GM19468 (cell line): ENCODE data around the gene ACSS1.

Source experiments
- ATAC-seq: cut with Tn5 transposase; IDR thresholded peaks from one replicate; pipeline ENCODE4 v1.9.1; 2021; ENCODE audit warnings: mild to moderate bottlenecking, moderate library complexity, moderate number of reproducible peaks; ENCODE audit not compliant: unreplicated experiment; ENCODE audit errors: extremely low read depth

The ACSS1 gene

DNA sequence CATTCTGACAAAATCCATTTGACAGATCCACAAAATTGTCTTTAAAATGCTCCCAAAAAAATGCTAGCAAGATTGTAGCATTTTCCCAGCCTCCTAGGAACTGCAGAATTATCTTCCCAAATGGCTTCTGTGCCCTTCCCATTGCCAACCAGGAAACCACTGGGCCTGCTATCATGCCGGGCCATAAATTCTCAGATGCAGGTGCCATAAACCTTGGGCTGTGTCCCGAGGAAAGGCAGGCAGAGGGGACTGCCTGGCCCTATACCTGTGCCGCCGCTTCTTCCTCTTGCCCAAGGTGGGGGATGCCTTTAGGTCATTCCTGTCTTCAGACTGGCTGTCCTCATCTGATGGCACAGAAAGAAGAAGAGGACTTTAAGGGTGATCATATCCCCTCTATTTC lies 21.2 kb upstream of the ACSS1 start:
- no peak for ATAC-seq

DNA sequence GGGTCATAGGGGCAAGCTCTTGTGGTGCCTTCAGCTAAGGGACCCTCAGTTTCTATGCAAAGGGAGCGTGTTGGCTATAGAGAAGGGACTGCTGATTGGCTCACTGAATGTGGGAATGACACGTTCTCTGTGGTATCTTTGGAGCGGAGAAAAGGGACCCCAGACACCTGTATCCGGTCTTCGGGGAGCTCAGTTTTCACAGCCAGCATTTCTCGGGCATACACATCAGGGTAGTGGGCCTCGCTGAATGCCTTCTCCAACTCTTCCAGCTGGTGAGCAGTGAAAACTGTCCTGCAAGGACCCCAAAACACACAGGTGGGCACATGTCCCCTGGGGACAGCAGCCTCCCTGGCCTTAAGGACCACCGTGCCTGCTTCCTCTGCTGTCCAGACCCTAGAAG lies 20.7 kb upstream of the ACSS1 start:
- ATAC-seq: no peak

DNA sequence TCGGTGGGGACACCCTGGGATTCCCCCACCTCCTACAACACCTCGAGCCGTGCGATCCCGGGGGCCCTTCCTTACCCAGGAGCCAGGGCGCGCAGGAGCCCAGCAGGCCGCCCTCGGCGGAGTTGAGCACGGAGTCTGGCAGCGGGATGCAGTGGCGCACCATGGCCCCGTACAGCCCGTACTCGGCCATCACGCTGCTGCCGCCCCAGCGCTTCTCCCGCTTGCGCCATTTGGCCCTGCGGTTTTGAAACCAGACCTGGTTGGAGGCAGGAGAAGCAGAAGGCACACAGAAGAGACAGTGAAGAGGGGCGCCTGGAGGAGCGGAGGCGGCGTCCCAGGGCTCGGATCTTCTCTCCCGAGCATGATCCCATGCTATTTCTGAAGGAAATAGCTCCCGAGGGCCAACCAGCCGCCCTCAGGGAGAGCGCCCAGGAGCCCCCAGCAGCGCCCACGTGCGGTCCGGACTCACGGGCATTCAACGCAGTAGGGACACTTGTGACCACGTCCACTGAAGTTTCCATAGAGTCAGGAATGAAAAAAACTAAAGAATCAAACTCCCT lies 19.8 kb upstream of the ACSS1 start:
- ATAC-seq: no peak

DNA sequence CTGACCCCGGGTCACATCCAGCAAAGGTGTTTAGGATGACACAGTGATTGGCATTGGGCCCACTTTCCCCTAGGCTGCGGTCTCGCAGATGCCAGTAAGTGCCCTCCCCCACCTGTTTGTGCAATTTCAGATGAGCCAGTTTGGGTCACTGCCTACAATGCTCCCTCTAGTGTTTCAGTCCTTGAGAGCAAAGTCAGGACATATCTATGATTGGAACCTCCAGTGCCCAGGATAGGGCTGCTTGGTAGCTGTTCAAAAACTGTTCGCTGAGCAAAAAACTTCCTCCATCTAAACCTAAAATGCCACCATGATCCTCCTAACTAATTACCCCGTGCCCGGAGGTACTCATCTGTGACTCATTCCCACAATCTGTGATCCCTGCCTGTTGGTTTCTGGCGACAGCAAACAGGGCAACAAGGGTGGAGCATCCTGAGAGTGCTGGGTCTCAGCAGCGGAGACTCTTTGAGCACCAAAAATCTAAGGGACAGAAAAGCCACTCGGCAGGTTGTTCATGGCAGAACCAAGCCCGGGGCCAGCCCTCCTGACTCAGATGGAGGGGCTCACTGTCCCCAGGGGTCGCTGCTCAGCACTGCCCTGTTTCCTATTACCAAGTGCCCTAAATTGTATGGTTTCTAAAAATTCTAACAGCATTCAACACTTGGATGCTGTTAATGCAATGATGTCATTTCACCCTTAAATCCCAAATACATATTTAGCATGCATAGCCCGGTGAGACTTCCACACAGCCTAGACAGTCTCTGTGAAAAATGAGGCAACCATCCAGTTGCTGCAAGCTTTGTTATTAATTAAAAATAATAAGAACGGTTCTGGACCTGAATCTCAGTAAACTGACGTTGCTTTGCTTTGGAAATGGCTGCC lies 19.0 kb upstream of the ACSS1 start:
- no peak for ATAC-seq

DNA sequence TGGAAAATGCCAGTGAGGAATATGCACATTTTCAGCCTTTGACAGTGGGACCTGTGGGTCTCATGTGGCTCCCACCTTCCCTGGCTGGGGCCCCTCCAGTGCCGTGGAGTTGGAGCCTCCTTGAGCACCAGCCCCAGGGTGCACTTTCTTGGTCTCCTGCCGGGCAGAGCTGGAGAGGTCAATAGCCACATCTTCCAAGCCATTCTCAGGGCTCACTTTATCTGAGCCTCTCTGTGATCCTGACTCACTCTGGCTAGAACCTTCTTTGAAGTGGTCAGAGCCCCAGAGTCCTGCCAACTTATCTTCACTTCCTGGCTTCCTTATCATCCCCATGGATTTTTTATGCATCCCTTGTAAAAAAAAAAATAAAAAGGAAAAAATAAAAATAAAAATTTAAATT lies 18.3 kb upstream of the ACSS1 start:
- no peak for ATAC-seq

DNA sequence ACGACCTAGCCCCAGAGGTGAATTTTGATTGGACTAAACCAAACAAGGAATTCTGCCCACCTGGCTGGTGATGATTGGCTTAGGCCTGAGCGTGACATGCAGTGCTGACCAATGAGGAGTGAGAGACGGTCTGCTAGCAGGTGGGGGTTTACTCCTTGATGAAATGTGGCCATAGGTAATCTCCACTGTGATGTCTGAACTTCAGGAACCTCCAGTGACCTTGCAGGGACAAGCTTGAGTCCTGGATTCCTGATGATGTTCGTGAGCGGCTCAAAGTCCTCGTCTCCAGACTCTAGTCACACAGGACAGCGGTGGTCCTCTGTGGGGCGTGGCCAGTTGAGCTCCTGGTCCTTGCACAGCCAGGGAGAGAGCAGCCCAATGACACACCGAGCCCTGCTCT lies 15.6 kb upstream of the ACSS1 start:
- no peak for ATAC-seq

DNA sequence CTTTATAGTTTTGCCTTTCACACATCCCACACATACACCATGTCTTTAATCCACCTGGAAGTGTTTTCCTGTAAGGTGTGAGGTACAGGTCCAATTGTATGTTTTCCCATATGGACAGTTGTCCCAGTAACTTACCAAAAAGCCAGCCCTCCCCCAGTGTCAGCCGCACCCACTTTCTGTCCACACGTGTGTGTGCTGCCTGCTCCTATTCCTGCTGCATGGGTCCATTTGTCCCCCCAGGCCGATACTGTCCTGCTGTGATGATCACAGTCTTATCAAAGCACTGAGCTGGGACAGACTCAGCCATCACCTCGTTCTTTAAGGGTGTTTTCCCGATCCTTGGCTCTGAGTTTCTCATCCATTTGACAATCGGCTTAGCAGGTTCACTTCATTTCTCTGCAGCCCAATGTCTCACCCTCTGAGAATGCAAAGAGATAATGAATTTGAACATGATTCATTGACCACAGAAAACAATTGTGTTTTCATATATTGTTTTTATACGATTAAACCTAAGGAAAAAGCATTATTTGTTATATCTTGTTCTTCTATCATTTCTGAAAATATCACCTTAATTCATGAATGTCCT lies 14.4 kb upstream of the ACSS1 start:
- no peak for ATAC-seq

DNA sequence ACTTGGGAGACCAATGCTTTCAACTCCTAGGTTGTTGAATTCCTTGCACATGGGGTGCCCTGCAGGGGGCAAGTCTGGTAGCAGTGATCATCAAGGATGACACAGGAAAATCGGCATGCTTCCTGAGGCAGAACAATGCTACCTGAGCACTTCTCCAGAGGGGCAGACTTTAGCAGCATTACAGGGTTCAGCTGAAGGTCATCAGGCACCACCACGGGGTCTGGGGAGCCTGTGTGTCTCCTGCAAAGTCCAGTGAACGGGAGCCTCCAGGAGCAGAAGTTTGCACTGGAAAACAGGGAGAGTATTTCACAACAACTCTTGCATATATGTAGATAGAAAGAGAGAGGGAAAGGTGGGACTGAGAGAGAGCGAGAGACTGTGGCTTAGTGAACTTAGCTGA lies 13.8 kb upstream of the ACSS1 start:
- ATAC-seq: no peak

DNA sequence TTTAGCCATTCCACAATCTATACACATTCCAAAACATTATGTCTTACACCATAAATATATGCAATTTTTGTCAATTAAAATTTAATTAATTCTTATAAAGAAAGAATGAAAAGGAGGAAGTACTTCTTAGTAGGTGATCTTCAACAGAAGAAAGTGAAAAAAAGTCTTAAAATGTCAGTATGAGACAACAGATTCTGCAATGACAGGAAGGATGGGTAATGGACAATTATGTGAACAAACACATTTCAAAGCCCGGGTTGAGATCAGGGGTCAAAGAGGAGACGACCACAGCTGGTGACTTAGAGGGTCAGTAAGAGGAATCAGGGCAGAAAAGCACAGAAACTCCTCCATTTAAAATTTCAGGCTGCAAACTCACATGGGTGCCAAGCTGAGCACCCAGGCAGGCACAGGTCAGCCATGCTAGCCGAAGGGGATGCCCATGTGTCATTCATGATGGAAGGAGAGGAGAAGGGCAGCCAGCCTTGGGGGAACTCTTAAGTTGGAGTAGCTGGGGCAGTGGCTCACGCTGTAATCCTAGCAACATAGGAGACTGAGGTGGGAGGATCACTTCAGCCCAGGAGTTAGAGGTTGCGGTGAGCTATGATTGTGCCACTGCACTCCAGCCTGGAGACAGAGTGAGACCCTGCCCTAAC lies 13.0 kb upstream of the ACSS1 start:
- no peak for ATAC-seq

DNA sequence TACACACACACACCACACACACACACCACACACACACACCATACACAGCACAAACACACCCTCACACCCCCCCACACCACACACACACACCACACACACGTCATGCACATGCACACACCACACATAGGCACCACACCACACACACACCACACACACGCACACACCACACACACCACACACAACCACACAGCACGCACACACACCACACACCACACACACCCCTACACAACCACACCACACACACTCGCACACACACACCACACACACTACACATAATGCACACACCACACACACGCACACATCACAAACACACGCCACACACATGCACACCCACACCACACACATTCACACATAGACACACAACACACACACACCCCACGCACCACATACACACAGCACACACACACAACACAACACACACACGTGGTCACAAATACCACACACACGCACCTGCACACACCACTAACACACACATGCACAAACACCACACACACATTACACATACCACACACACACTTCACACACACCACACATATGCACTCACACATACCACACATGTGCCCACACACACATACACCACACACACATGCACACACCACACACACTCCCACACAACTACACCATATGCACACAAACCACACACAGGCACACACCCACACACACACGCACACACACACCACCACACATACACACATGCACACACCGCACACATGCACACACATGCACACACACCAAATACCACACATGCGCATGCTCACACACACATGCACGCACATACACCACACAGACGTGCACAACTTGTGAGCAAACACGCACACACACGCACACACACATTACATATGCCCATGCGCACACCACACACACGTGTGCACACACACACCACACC lies 9.4 kb upstream of the ACSS1 start:
- ATAC-seq: no peak

DNA sequence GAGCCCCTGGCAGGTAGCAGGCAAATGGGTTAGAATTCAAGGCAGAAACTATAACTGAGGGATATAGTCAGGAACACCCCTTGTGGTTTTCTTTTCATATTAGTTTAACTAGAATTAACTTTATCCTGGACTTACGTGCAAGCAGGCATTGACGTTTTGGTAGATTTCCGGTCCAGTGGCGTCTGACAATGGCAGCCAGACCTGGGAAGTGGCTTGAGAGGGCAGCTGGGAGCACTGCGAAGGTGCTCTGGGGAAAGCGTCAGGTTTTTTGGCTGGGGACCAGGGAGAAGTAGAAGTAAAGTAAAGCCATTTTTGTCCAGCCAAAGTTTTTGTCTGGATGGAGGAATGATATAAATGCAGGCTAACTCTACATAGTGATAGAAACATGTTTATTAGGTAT lies 8.4 kb upstream of the ACSS1 start:
- no peak for ATAC-seq

DNA sequence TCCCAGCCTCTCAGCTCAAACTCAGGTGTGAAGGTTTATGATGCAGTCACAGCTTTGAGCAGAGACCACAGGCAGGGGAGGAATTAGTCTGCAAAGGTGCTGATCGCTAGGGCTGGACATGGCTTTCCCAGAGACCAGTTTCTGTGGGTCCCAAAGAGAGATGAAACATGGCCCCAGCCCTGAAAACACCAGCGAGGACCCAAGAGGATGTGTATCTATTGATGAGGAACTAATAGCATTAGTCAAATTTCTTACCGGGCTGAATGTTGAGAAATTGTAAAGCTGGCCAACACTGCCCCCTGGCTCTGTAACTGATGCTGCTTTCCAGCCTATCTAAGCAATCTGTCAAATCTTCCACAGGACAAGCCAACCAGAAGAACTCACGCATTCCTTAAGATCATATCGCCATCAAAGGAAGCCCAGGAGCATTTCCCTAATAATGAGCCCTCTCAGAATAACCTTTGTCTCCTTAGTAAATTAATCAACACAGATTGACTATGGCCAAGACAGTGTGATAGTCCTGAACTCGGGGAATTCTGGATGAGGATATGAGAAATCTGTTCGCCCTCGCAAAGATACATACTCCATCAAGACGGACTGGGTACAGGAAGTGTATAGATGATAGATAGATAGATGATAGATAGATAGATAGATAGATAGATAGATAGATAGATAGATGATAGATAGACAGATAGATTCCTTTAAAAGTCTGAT lies 7.8 kb upstream of the ACSS1 start:
- ATAC-seq: peak; percentile 23

DNA sequence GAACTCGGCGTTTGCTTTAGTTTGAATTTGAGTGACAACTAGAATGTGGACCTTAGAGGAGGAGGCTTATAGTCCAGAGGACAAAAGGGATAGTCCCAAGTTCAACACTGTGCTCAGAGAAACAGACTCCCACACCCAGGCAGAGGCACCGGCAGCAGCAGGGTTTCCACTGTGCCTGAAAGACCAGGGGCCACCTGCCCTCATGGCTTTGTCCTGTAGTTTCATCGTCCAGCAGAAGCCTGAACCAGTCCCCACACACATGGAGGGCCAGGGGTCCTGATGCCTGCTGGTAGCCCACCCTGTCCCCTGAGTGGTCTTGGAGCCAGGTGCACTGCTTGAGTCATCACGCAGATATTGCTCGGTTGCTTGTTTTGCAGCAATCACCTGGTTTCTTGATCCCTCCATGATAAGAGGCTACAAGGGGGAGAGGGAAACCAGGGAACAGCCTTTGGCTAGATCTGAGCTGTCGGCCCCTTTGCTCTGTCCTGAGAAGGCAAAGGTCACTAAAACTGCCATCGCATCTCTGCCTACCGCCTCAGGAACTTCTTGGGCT lies 7.2 kb upstream of the ACSS1 start:
- no peak for ATAC-seq

DNA sequence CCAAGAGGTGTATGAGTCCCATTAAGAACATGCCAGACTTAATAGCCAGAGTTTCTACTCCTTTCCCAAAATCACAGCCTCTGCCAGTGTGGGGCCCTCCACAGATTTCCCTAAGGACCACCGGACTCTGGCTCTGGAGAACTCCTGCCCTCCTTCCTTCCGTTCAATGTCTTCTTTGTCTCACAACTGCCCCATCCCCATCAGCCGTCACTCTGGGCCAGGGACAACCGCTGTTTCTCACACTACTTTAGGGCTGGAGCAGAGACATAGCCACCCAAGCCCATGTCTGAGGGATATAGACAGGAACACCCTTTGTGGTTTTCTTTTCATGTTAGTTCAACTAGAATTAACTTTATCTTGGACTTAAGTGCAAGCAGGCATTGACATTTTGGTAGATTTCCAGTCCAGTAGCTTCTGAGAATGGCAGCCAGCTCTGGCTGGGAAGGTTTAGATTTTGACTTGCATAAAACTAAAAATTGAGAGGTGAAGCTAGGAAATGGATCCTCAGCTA lies 6.7 kb upstream of the ACSS1 start:
- ATAC-seq: no peak

DNA sequence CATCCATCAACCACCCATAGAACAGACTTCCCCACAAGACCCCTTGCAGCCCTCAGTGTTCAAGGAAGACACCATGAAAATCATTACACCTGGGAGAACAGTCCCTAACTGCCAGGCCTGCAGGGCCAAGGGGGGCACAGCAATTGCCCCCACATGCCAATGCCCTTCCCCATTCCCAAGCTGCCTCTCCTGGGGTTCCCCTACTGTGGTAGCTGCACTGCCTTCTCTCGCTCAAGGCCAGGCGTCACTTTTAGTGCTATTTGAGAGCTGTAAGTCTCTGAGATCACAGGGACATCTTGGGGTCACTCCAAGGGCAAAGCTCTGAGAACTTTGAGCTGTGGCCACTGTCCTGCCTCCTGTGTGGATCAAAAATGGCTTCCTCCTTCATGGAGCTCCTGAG lies 6.0 kb upstream of the ACSS1 start:
- no peak for ATAC-seq

DNA sequence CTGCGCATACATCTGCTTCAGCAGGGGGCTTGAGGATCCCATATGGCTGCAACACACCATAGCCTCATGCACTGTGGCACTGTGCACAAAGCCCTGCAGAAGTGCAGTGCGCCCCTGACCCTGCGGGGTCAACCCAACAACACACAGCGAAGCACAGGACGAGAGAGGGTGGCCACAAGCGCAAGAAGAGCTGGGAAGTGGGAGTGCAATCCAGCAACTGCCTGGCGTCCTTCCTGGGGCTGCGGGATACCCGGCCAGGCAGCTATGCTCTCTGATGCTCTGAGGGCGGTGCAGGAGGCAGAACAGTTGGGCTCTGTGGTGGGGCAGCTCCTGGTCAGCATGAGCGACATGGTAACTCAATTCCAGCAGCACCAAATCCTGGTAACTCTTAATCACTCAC lies 5.6 kb upstream of the ACSS1 start:
- ATAC-seq: no peak

DNA sequence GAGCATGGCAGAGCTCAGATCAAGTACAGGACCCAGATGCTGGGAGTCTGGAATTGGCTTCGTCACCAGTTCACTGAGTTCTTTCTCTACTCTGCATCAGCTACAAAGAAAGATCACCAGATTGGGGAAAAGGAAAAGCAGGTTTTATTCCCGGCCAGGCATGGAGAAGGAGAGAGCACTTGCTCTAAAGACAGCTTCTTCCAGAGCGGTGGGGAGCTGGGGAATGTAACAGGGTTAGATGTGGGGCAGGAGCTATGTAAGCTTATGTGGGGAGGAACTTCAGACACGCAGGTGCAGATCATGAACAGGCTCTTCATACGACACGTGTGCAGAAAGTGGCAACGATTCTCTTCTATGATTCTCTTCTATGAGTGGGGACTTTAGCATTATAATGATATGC lies 4.9 kb upstream of the ACSS1 start:
- no peak for ATAC-seq

DNA sequence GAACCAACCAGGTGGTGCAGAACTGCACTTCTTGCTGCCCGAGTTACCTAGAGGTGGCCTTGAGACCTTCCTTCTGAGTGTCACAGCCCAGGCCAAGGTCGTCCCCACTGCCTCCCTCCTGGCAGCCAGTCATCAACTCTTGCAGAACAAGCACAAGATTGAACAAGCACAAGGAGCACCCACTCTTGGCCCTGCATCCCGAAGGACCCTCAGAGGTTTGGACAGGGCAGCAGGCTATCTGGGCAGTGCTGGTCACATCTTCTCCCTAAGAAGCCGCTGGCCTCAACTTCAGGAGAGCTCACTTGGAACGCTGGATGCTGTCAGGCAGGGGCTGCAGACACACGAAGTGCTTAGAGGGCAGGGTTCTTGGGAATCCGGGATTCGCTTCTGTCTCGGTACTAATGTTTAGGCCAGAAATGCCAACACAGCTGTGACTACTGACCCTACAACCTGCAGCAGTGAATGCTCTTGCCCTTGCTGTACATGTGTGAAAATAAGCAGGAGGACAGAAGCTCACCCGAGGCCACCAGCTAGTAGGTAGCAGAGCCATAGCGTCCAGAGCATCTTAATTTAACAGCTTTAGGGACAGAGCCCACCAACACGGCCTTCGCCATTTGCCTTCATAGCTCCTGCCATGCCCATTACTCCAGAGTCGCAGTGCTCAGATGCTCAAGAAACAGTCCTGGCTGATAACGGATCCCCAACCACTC lies 4.0 kb upstream of the ACSS1 start:
- no peak for ATAC-seq
